Omental fat pad (tissue), 4 donors: ENCODE data around the gene PPT2. TPM values are rescaled to one million over a fixed set of nuclear protein-coding genes. Genes with fewer than 3 reads are reported as not detected.
A peak's percentile ranks its signal among the peaks of the same experiment; 100 is the strongest.

ENCODE experiments used
- ATAC-seq: fragments of 150-250 bp; one replicate; pipeline ENCODE4 v1.9.1; 2016; ENCODE audit warnings: mild to moderate bottlenecking, moderate library complexity; ENCODE audit not compliant: low FRiP score
- DNase-seq: peaks from one replicate; pipeline ENCODE4 v3.0.0-alpha.2; 2019; ENCODE audit warnings: low spot score
- total RNA-seq, 4 donors: library from RNA; depleted of rRNA; stranded (reverse); fragments of >200 nt; gene quantifications; one replicate each; pipeline ENCODE4 v1.1.0, GENCODE V29; 2016
- TF ChIP-seq, protein P1 (sequence below), 3 donors: fragments of 450-650 bp; IDR thresholded peaks; one replicate each; pipeline ENCODE4 v1.5.1; 2016 to 2017; ENCODE audit warnings: antibody characterized with exemption in 3 of 3, mild to moderate bottlenecking in 3 of 3, moderate library complexity in 2 of 3

PPT2 gene
- total RNA-seq, 4 donors from 2014 or later: 21.5 to 161 (median 34.3) TPM

DNA sequence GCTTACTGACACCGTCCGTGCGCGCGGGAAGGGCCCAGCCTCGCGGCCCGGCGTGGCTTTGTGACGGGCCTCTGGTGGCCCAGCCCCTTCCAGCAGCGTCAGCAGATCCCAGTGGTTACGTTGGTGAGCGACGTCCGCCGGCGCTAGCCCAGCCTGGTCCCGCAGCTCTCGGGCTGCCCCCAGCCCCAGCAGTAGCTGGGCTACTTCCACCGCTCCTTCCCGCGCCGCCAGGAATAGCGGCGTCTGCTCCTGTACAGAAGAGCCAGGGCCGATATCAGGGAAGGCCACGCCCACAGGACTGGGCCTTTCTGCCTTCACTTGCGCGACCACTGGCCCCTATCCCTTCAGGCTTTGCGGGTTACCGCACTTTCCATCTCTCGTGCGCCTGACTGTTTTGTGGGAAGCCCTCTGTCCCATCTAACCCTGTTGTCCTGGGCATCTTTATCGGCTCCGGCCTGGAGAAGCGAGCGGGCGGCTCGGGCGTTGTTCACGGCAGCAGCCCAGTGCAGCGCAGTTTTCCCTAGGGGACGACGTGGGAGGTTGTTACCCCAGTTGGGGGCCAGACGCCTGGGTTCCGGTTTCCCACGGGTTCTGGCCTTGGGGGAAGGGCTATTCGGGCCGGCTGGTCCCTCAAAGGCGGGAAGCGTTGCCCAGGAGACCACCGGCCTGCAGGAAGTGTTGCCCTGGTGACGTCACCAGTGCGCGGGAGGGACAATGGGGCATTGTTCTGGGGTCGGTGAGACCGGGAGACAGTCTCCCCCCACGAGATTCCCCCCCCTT is 42.2 kb downstream of the PPT2 start:
- TF ChIP-seq, protein P1, sequence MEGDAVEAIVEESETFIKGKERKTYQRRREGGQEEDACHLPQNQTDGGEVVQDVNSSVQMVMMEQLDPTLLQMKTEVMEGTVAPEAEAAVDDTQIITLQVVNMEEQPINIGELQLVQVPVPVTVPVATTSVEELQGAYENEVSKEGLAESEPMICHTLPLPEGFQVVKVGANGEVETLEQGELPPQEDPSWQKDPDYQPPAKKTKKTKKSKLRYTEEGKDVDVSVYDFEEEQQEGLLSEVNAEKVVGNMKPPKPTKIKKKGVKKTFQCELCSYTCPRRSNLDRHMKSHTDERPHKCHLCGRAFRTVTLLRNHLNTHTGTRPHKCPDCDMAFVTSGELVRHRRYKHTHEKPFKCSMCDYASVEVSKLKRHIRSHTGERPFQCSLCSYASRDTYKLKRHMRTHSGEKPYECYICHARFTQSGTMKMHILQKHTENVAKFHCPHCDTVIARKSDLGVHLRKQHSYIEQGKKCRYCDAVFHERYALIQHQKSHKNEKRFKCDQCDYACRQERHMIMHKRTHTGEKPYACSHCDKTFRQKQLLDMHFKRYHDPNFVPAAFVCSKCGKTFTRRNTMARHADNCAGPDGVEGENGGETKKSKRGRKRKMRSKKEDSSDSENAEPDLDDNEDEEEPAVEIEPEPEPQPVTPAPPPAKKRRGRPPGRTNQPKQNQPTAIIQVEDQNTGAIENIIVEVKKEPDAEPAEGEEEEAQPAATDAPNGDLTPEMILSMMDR (IDR thresholded peaks at IDR 0.05): no peak
- DNase-seq (peak; percentile 86), ATAC-seq (peak; percentile 19)

DNA sequence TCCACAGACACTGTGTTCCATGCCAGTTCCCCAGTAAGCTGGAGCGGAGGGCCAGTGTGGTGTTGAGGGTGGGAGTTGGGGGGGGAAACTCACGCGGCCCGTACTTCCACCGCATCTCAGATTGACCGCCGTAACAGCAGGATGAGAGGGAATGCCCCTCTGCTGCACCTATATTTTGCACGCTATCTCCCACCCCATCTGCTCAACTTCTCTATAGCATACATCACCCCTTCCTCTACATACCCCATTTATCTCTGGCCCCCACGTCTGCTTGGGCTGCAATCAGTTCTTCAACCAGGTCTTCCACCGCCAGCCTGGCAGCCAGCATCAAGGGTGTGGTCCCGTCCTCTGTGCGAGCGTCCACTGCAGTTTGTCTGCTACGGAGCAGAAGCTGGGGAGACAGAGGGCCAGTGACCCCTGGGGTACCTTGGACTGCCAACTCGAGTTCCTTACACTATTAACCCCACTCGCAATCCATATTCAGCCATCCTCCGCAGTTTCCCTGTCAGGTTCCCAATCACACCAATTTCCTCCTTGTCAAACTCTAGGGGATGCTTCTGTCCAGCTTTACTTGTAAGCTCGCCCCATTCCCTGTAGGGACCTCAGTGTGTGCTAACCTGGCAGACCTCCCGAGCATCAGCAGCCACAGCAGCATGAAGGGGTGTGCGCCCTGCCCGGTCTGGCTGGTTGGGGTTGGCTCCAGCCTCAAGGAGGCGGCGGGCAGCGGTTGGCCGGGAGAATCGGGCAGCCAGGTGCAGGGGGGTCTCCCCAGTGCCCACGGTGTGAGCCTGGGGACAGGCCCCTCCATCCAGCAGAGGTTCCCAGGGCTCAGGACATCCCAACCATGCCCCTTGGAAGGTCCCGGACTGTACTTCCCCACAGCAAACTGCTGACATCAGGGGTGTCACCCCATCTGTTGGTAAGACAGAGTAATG is 43.0 kb downstream of the PPT2 start:
- no peak for ATAC-seq
- TF ChIP-seq, protein P1 (IDR thresholded peaks at IDR 0.05): no peak
- DNase-seq: no peak

DNA sequence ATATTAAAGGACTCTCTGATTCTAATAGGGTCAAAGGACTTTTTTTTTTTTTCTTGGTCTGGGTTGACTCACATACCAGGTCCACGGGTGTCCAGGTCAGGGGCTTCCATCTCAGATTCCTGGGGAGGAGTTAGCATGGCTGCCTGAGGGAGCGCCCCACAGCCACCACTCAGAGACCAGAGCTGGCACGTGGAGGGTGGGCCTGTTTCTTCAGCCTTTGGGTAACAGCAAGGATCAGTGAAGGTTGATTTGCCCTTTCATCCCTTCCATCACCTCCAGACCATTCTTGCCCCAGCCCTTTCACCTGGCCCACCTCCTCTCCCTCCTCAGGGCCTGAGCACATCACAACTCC is 44.4 kb downstream of the PPT2 start:
- TF ChIP-seq, protein P1 (IDR thresholded peaks at IDR 0.05): no peak
- DNase-seq (no peak), ATAC-seq (no peak)

DNA sequence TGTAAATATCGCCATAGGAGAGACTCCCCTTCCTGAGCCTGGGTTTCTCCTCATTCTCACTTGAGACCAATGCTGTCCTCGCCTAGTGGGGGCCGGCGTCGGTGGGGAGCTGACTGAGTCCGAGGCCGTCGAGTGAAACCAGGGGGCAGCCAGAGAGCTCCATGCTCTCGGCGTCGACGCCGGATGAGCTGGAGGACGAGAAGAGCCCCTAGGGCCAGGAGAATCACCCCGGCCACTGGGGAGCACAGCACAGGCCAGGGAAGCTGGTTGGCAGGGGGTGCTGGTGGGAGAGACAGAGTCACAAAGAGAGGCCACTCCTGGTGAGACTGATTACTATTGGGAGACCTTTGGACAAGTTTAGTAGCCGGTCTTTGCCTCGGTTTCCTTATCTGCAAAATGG is 44.9 kb downstream of the PPT2 start:
- ATAC-seq: no peak

DNA sequence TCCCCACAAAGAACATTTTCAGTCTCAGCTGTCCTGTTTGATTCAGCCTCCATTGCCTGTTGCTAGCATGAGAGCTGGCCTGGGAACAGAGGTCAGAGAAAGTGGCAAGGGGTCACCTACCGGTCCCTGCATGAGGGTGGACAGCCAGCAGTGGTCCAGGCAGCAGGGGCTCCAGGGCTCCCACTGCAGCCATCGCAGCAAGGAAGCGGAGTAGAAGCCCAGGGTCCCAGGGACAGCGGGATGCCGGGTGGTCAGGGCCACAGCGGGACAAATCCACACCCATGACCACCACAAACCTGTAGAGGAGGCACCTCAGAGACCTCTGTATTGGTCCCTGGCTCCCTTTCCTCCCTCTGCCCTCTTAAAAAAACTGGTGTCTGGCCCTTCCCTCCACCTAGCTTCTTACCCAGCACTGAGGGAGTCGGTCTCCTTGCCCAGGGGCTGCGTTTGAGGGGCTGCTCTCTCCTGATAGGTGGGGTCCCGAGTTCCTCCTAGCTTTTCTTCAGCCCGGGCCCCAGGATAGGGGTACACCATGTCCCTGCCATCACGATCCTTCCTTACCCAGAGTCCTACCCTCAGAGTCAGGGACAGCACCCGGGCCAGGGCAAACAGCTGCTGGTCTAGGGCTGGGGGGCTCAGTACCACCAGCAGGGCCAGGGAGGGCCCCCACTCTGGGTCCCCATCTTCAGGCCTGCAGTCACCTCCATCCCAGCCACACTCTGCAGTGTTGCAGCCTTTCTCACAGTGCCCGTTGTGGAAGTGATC is 47.0 kb downstream of the PPT2 start:
- no peak for ATAC-seq
- DNase-seq: no peak

More for the DNA sequence above, 44.9 kb downstream of the PPT2 start:
- TF ChIP-seq, protein P1 (IDR thresholded peaks at IDR 0.05): no peak
- no peak for DNase-seq

DNA sequence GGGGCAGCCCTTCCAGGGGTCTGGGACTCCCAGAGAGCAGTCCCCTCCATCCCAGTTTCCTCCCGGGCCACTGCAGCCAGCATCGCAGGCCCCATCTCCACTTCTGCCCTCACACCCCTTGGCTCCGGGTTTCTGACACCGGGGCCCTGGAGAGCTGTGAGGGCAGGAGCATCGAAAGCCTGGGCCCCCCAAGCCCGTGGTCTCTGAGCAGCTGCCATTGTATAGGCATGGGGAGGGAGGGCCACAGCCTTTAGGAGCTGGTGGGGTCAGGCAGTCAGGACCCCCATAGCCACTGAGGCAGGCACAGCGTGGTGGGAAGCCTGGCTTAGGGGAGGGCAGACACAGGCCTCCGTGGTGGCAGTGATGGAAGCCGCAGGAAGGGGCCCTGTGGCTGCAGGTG is 48.2 kb downstream of the PPT2 start:
- TF ChIP-seq, protein P1 (IDR thresholded peaks at IDR 0.05): no peak
- ATAC-seq: no peak
- no peak for DNase-seq

More for the DNA sequence above, 47.0 kb downstream of the PPT2 start:
- TF ChIP-seq, protein P1 (IDR thresholded peaks at IDR 0.05): no peak
